Glutamatergic neuron (in vitro differentiated cells): ENCODE results near the gene AGAP2. TPM values are rescaled to one million over a fixed set of nuclear protein-coding genes. Genes with fewer than 3 reads are reported as not detected.

ENCODE experiments used
- DNase-seq: peaks from one replicate; pipeline ENCODE4 v3.0.0; 2022
- H3K27ac Mint-ChIP-seq: one replicate; pipeline ENCODE4 v1.8.0; 2020; ENCODE audit warnings: mild to moderate bottlenecking, mixed read lengths, inconsistent platforms; ENCODE audit not compliant: unreplicated experiment
- H3K27me3 Mint-ChIP-seq: one replicate; pipeline ENCODE4 v1.8.0; 2020; ENCODE audit warnings: mild to moderate bottlenecking, moderate library complexity, mixed read lengths, inconsistent platforms; ENCODE audit not compliant: unreplicated experiment
- H3K36me3 Mint-ChIP-seq: one replicate; pipeline ENCODE4 v1.8.0; 2020; ENCODE audit warnings: mild to moderate bottlenecking, mixed read lengths, inconsistent platforms; ENCODE audit not compliant: unreplicated experiment
- H3K4me1 Mint-ChIP-seq: one replicate; pipeline ENCODE4 v1.8.0; 2020; ENCODE audit warnings: mild to moderate bottlenecking, low read depth, mixed read lengths, inconsistent platforms; ENCODE audit not compliant: unreplicated experiment
- H3K4me3 Mint-ChIP-seq: one replicate; pipeline ENCODE4 v1.8.0; 2020; ENCODE audit warnings: mild to moderate bottlenecking, mixed read lengths, inconsistent platforms; ENCODE audit not compliant: unreplicated experiment
- H3K9me3 Mint-ChIP-seq: one replicate; pipeline ENCODE4 v1.8.0; 2020; ENCODE audit warnings: mild to moderate bottlenecking, moderate library complexity, mixed read lengths, inconsistent platforms; ENCODE audit not compliant: unreplicated experiment
- long read RNA-seq: library from polyadenylated mRNA; unstranded; transcript quantifications from one replicate; pipeline ENCODE4 v2.0.0, GENCODE V29; 2020; ENCODE audit not compliant: unreplicated experiment
- total RNA-seq: library from RNA; stranded (reverse); fragmentation: NEBNext Ultra II Directional; extraction: Animal tissue kit (Norgen Biotek cat#: 25700); gene quantifications from one replicate; pipeline ENCODE4 v1.2.1, GENCODE V29; 2021; ENCODE audit not compliant: unreplicated experiment
- TF ChIP-seq, protein P1 (sequence below): fragments of 200-600 bp; sonication (generic); IDR thresholded peaks from one replicate; pipeline ENCODE4 v1.5.0; 2021; ENCODE audit not compliant: partially characterized antibody, unreplicated experiment

The AGAP2 gene
- total RNA-seq, result 45.5 TPM
- long read RNA-seq, partial matches to known transcripts, result 0 of 1 reads
- long read RNA-seq, other reads (novel, unspliced or antisense), result 1 of 1 reads

- DNase-seq, result peak; percentile 75
- TF ChIP-seq, protein P1, sequence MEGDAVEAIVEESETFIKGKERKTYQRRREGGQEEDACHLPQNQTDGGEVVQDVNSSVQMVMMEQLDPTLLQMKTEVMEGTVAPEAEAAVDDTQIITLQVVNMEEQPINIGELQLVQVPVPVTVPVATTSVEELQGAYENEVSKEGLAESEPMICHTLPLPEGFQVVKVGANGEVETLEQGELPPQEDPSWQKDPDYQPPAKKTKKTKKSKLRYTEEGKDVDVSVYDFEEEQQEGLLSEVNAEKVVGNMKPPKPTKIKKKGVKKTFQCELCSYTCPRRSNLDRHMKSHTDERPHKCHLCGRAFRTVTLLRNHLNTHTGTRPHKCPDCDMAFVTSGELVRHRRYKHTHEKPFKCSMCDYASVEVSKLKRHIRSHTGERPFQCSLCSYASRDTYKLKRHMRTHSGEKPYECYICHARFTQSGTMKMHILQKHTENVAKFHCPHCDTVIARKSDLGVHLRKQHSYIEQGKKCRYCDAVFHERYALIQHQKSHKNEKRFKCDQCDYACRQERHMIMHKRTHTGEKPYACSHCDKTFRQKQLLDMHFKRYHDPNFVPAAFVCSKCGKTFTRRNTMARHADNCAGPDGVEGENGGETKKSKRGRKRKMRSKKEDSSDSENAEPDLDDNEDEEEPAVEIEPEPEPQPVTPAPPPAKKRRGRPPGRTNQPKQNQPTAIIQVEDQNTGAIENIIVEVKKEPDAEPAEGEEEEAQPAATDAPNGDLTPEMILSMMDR, result no peak
- Mint-ChIP-seq H3K27ac (peak within 1 kb of the TSS; percentile 38), H3K27me3 (peaks cover 29% of the 10 kb centered on the region), H3K4me3 (peak within 1 kb of the TSS; percentile 85), H3K9me3 (peaks cover 11% of the 10 kb centered on the region), H3K36me3 (peaks cover 10% of the 10 kb centered on the region), H3K4me1 (peaks cover 25% of the 10 kb centered on the region)
These were observed at the start of gene AGAP2 for GRCh38 chr12:57738661-57739237. Gene AGAP2, minus strand, starts transcription at chr12:57738742. Its CDS starts 496 bp downstream, at chr12:57738246.

DNA sequence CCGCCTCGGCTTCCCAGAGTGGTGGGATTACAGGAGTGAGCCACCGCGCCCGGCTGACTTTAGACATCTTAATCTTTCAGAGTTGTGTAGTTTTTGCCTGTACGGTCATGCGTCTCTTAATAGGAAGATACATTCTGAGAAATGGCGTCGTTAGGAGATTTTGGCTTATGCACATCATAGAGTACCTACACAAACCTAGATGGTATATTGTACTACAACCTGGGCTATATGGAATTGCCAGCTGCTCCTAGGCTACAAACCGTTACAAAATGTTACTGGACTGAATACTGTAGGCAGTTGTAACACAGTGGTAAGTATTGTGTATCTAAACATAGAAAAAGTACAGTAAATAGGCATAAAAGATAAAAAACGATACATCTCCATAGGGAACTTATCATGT is 45.3 kb upstream of the AGAP2 start:
- no peaks in the 10 kb centered on the region for H3K4me1 Mint-ChIP-seq
- H3K36me3 Mint-ChIP-seq, result no peaks in the 10 kb centered on the region
- TF ChIP-seq, protein P1, result no peak
- H3K27ac Mint-ChIP-seq, result no peak overlapping the region
- DNase-seq, result no peak
- peaks cover 6% of the 10 kb centered on the region for H3K9me3 Mint-ChIP-seq
- H3K27me3 Mint-ChIP-seq, result peaks cover 2% of the 10 kb centered on the region
- peak overlapping the region; percentile 26 for H3K4me3 Mint-ChIP-seq

GRCh38 chr12:57783466-57783801 is 44.9 kb upstream of the AGAP2 start:
- Mint-ChIP-seq H3K36me3 (no peaks in the 10 kb centered on the region), H3K4me1 (no peaks in the 10 kb centered on the region), H3K9me3 (peaks cover 6% of the 10 kb centered on the region)

DNA sequence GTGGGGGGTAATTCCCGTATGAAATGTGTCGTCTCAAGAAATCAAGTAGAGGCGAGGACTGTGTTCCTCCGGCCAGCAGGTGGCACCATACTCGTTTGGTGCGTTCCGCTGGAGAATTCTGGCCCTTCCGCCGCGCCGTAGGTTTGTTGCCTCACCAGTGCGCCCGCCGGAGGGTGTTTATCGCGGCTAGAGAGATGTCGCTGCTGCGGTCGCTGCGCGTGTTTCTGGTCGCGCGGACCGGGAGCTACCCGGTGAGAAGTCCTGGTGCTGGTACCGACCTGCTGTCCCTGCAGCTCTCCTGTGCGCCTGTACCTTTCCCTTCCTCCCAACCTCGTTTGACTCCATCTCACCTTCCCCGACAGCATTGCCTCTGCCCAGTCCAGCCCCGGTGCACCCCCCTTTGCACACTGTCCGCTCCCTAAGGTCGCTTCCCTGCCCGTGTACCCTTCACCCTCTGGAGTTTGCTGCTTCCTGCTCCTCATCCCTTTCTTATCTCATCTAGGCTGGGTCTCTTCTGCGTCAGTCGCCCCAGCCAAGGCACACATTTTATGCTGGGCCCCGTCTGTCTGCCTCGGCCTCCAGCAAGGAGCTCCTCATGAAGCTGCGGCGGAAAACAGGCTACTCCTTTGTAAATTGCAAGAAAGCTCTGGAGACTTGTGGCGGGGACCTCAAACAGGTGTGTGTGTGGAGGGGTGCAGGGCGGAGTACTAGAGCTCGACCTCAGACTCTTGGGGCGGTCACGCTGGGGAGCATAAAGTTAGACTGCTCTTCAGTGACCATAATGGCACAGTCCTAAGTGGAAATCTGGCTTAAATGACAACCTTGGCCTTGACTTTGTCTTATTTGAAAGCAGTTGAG is 44.3 kb upstream of the AGAP2 start, which contains the start of gene TSFM:
Gene TSFM (plus strand): TSS at position 180 of the 858 bp plus-strand sequence. CDS start 15 bp downstream, at position 195.
- Mint-ChIP-seq H3K27ac (peak within 1 kb of the TSS; percentile 89), H3K27me3 (peaks cover 2% of the 10 kb centered on the region), H3K9me3 (peaks cover 6% of the 10 kb centered on the region), H3K4me3 (peak within 1 kb of the TSS; percentile 97), H3K36me3 (no peaks in the 10 kb centered on the region), H3K4me1 (no peaks in the 10 kb centered on the region)
- TF ChIP-seq, protein P1, result peak; percentile 88
- DNase-seq, result peak; percentile 99

More at GRCh38 chr12:57783466-57783801, 44.9 kb upstream of the AGAP2 start:
- TF ChIP-seq, protein P1, result no peak
- DNase-seq, result no peak
- Mint-ChIP-seq H3K27ac (peak overlapping the region; percentile 89), H3K27me3 (peaks cover 2% of the 10 kb centered on the region), H3K4me3 (peak overlapping the region; percentile 97)
